Measurements from ENCODE around the gene ENOX1.

GRCh38 chr13:43167731-43168130, 619.0 kb downstream of the ENOX1 start:
- no peak for TF ChIP-seq CTCF (conservative IDR thresholded peaks at IDR 0.05; ENCODE audit: low read depth, low read length)
- no peak for TF ChIP-seq EZH2 (IDR thresholded peaks at IDR 0.05; ENCODE audit: low read length, unreplicated experiment)
